ENCODE results near the gene BPIFB4. TPM values are rescaled to one million over a fixed set of nuclear protein-coding genes. Genes with fewer than 3 reads are reported as not detected.

The BPIFB4 gene
- total RNA-seq, 1 experiment from 2014 or later = not detected

DNA sequence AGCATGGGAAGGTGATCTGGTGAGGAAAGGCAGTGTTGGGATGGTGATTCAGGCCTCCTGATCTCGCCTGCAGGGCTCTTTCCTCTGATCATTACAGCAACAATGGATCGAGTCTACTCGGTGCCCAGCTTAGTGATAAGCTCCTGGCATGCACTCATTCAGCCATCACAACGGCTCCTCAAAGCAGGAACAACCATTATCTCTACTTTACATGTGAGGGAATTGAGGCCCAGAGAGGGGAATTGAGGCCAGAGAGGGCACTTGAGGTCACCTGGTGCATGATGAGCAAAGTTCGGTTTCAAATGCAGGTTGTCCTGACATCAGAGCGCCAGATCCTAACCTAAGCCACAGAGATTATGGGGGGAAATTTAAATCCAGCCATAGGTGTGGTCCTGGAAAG is 46.5 kb downstream of the BPIFB4 start:
- BruUV-seq (replicated peaks) = no TSS peak
- Mint-ChIP-seq H3K27me3 (ENCODE audit: unreplicated experiment) (peaks cover 95% of the 10 kb centered on the region), H3K36me3 (ENCODE audit: insufficient read depth, unreplicated experiment) (no peaks in the 10 kb centered on the region), H3K9me3 (ENCODE audit: low read depth, unreplicated experiment) (peaks cover 4% of the 10 kb centered on the region), H3K4me3 (ENCODE audit: low read depth, unreplicated experiment) (no peak overlapping the region), H3K27ac (ENCODE audit: unreplicated experiment) (no peak overlapping the region), H3K4me1 (ENCODE audit: low read depth, unreplicated experiment) (no peaks in the 10 kb centered on the region)
- TF ChIP-seq, protein P1, sequence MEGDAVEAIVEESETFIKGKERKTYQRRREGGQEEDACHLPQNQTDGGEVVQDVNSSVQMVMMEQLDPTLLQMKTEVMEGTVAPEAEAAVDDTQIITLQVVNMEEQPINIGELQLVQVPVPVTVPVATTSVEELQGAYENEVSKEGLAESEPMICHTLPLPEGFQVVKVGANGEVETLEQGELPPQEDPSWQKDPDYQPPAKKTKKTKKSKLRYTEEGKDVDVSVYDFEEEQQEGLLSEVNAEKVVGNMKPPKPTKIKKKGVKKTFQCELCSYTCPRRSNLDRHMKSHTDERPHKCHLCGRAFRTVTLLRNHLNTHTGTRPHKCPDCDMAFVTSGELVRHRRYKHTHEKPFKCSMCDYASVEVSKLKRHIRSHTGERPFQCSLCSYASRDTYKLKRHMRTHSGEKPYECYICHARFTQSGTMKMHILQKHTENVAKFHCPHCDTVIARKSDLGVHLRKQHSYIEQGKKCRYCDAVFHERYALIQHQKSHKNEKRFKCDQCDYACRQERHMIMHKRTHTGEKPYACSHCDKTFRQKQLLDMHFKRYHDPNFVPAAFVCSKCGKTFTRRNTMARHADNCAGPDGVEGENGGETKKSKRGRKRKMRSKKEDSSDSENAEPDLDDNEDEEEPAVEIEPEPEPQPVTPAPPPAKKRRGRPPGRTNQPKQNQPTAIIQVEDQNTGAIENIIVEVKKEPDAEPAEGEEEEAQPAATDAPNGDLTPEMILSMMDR (IDR thresholded peaks at IDR 0.05; ENCODE audit: unreplicated experiment) = no peak
- CTCF ChIA-PET = no interaction called here
- intact Hi-C loops (cut with micrococcal nuclease; ENCODE audit: unreplicated experiment) = no loop called here
- no peak for DNase-seq

GRCh38 chr20:33127422-33128097 is 48.1 kb downstream of the BPIFB4 start:
- no TSS peak for BruUV-seq (replicated peaks)

GRCh38 chr20:33130568-33131061 is 51.2 kb downstream of the BPIFB4 start:
- Mint-ChIP-seq H3K27ac (ENCODE audit: unreplicated experiment) (no peak overlapping the region), H3K9me3 (ENCODE audit: low read depth, unreplicated experiment) (no peaks in the 10 kb centered on the region), H3K36me3 (ENCODE audit: insufficient read depth, unreplicated experiment) (no peaks in the 10 kb centered on the region), H3K4me3 (ENCODE audit: low read depth, unreplicated experiment) (no peak overlapping the region), H3K27me3 (ENCODE audit: unreplicated experiment) (peaks cover 95% of the 10 kb centered on the region), H3K4me1 (ENCODE audit: low read depth, unreplicated experiment) (no peaks in the 10 kb centered on the region)
- CTCF ChIA-PET = no interaction called here
- DNase-seq = no peak
- TF ChIP-seq, protein P1 (IDR thresholded peaks at IDR 0.05; ENCODE audit: unreplicated experiment) = no peak
- intact Hi-C loops (cut with micrococcal nuclease; ENCODE audit: unreplicated experiment) = no loop called here
- no TSS peak for BruUV-seq (replicated peaks)

More at GRCh38 chr20:33127422-33128097, 48.1 kb downstream of the BPIFB4 start:
- Mint-ChIP-seq H3K27me3 (ENCODE audit: unreplicated experiment) (peaks cover 95% of the 10 kb centered on the region), H3K36me3 (ENCODE audit: insufficient read depth, unreplicated experiment) (no peaks in the 10 kb centered on the region), H3K4me3 (ENCODE audit: low read depth, unreplicated experiment) (no peak overlapping the region), H3K9me3 (ENCODE audit: low read depth, unreplicated experiment) (no peaks in the 10 kb centered on the region), H3K4me1 (ENCODE audit: low read depth, unreplicated experiment) (no peaks in the 10 kb centered on the region), H3K27ac (ENCODE audit: unreplicated experiment) (no peak overlapping the region)
- CTCF ChIA-PET = no interaction called here
- intact Hi-C loops (cut with micrococcal nuclease; ENCODE audit: unreplicated experiment) = no loop called here
- TF ChIP-seq, protein P1 (IDR thresholded peaks at IDR 0.05; ENCODE audit: unreplicated experiment) = no peak
- DNase-seq = no peak

DNA sequence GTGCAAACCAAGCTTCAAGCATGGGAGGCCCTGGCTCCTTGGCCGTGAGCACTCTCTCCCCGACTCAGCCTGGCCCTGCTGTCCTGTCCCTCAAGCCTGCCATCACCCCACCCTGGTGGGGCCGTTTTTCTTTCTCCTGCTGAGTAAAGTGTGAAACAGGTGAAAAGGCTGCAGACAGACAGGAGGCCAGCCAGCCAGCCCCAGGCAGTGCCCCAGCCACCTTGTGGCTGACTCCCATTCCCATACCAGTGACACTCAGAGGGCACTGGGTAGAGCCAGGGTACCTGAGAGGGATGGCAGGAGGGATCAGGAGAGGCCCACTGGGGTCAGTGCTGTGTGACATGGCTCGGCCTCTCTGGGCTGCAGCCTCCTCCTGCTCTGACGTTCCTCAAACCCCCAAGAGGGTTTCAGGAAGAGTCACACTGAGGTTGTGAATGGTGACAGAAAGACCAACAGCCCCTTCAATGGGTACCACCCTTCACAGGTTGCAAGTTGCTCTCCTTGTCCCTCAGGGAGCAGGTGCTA is 52.6 kb downstream of the BPIFB4 start:
- Mint-ChIP-seq H3K36me3 (ENCODE audit: insufficient read depth, unreplicated experiment) (no peaks in the 10 kb centered on the region), H3K4me3 (ENCODE audit: low read depth, unreplicated experiment) (no peak overlapping the region), H3K9me3 (ENCODE audit: low read depth, unreplicated experiment) (no peaks in the 10 kb centered on the region), H3K4me1 (ENCODE audit: low read depth, unreplicated experiment) (no peaks in the 10 kb centered on the region), H3K27ac (ENCODE audit: unreplicated experiment) (no peak overlapping the region), H3K27me3 (ENCODE audit: unreplicated experiment) (peaks cover 95% of the 10 kb centered on the region)
- BruUV-seq (replicated peaks) = no TSS peak
- CTCF ChIA-PET = interaction anchor here (0.6 kb wide), 1 partner anchor 312 kb away, joined by 3 read pairs; no protein-coding TSS in a partner anchor
- intact Hi-C loops (cut with micrococcal nuclease; ENCODE audit: unreplicated experiment) = no loop called here
- TF ChIP-seq, protein P1 (IDR thresholded peaks at IDR 0.05; ENCODE audit: unreplicated experiment) = no peak
- DNase-seq = no peak

All from Calu3 (cell line).